Activated naive CD8-positive, alpha-beta T cell treated with anti-CD3 and anti-CD28 coated beads, Interleukin-2, amount 50 U/mL, for 16 hours (primary cell): ENCODE measurements around the gene FANCB.

ENCODE experiments used
- DNase-seq: peaks from one replicate; pipeline ENCODE4 v3.0.0-alpha.2; 2020; ENCODE audit warnings: low read depth, low spot score

FANCB gene

DNA sequence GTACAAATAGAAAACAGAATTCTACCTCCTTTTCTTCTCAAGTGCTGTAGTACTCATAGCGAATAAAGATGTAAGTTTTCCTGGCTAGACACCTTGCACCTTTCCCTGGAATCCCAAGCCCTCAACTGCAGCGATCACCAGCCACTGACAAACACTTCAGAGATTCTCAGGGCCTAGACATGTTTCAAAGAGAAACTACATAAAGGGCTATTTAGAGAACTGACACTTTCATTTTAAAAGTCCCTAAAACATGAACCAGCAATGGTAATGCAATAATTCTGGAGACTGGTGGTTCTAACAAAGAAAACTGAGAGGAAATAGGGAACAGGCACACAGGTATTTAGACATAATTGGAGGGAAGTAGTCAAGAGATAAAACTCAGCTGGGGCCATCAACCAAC, 35.7 kb downstream of the FANCB start:
- no peak for DNase-seq

- no peak for DNase-seq
These were observed 40.3 kb downstream of the FANCB start for GRCh38 chrX:14832586-14832985.

DNA sequence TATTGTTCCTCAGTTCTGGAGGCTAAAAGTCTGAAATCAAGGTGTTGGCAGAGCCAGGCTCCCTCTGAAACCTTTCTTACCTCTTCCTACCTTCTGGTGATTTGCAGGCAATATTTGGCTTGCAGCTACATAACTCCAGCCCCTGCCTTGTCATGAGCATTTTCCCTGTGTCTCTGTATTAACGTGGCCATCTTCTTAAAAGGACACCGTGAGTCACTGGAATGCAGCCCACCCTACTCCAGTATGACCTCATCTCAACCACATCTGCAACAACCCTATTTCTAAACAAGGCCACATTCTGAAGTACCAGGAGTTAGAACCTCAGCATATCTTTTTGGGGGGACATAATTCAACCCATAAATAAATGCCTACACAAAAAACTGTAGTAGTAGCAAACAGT, 40.7 kb downstream of the FANCB start:
- DNase-seq: no peak

DNA sequence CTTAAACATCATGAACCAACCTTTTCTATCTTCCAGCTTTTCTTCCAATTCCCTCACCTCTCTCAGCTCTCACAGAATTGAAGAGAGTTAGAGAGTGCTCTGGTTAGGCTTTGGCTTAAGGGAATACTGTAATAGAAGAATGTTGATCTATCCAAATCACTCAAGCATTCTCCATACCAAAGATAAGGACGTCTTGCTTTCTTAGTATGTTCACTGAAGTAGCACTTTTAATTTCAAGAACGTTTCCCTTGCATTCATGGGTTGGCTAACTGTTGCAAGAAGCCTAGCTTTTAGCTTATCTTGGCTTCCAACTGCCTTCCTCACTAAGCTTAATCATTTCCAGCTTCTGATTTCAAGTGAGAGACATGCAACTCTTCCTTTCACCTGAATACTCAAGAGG, 43.2 kb downstream of the FANCB start:
- no peak for DNase-seq

- DNase-seq: no peak
These were observed 46.5 kb downstream of the FANCB start for GRCh38 chrX:14826319-14826718.

DNA sequence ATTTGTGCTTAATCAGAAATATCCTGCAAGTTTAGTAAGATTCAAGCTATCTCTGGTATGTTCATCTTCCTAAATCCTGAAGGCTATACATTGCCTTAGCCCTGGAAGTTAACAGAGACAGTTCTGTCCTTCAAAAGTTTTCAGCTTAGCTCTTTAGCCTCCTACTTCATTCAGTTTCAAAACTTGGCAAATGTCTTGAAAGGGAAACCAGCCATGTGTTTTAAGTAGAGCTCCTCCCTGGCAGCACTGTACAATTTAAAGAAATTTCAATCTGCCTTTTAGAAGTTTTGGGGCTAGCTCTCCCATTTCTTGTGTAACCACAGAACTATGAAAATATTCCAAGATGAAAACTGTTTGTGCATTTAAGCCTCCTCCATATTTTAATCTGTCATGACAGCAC, 47.0 kb downstream of the FANCB start:
- DNase-seq: no peak

- DNase-seq: no peak
These were observed 53.1 kb downstream of the FANCB start for GRCh38 chrX:14819769-14820168.

- DNase-seq: no peak
These were observed 55.3 kb downstream of the FANCB start for GRCh38 chrX:14817571-14817970.

DNA sequence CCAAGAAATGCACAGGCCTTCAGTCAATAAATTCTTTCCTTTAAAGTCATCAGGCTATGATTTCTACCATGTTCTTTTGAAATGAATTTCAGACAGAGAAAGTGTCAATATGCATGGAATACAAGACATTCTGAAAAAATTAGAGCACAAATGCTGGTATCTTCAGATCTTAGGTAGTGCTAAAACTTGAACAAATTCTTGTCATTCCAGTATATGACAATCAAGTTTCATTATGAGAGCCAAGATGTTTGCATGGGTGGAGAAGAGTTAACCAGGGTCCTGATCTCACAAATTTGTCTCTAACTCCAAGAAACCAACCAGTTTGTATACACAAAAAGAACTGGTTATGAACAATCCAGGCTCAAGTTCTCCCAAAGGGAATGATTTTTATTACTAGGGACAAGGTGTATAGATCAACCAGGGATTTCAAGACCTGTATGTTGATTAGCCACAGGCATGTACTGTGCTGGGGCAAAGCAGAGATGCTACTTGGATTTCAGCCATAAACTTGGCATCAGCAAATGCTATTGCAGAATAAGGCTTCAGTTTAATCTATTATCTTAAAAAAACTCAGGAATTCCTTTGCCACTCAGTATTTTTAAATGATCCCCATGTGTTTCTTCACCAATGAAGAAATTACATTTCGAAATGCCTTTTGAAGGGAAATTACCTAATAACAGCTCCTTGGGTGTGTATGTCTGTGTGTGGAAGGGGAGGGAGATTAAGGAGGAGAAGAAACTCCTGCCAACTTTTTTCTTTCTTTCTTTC, 69.7 kb downstream of the FANCB start:
- no peak for DNase-seq

DNA sequence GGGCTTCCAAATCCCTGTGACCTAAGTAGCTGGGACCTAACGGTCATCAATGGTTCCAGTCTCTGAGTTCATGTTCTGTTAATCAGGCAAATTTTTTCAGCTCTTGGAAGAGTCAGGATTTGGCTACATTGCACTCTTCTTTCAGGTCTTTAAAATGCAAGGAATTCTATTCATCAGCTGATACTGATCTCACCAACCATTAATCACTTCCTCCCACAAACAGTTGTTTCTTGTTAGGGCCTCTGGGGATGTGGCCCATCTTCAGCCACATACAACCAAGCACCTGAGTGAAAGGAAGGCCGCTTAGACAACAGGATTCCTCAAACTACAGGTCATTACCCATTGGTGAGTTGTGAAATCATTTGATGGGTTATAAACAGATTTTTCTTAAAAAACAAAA, 71.7 kb downstream of the FANCB start:
- DNase-seq: no peak

- no peak for DNase-seq
These were observed 74.0 kb downstream of the FANCB start for GRCh38 chrX:14798805-14799397.
